ENCODE data around the gene MGRN1. TPM values are rescaled to one million over a fixed set of nuclear protein-coding genes. Genes with fewer than 3 reads are reported as not detected.

Gene MGRN1
- total and polyA plus RNA-seq, 2 of the 13 experiments (the other 11 are each of a cell fraction or from before 2014, with no cell fraction given) = 11.9 to 12.6 TPM

DNA sequence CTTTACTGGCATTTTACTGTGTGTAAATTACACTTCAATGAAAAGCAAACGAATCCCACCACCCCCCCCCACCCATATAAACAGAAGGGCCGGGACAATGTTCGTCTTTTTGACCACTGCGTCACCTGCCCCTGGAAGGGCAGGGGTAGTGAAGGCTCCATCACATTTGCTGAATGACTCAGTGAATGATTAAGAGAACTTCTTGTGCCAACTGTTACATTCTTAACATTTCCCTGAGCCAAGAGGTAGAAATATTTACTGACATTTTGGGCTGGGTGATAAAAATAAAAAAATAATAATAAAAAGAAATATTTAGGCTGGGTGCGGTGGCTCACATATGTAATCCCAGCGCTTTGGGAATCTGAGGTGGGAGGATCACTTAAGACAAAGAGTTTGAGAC, 44.4 kb upstream of the MGRN1 start (continued):
- TF ChIP-seq ZFP91 (CRISPR knock-in tag; IDR thresholded peaks at IDR 0.05; ENCODE audit: borderline replicate concordance) (no peak), ZC3H13 (CRISPR knock-in tag; IDR thresholded peaks at IDR 0.05) (no peak)

- Histone ChIP-seq H3K4me2 (ENCODE audit: low read depth, low read length) (no peak overlapping the region), H3K9ac (ENCODE audit: insufficient read depth, low read depth, low read length) (no peak overlapping the region), H3K79me2 (ENCODE audit: insufficient read depth, low read length) (no peaks in the 10 kb centered on the region), H4K20me1 (ENCODE audit: insufficient read depth, low read length) (no peaks in the 10 kb centered on the region), H3K4me1 (ENCODE audit: insufficient read depth, low read length) (peaks cover 24% of the 10 kb centered on the region), H3K4me3 (replicated peaks in 1 of 3; ENCODE audit: insufficient read depth in 1 of 3, low read depth in 2 of 3, low read length in 3 of 3) (no peak overlapping the region), H3K36me3 (replicated peaks in 1 of 2; ENCODE audit: control insufficient read depth in 1 of 2, insufficient read depth in 2 of 2, low read length in 2 of 2) (no peaks in the 10 kb centered on the region), H3K9me3 (ENCODE audit: low read length) (peaks cover 8% of the 10 kb centered on the region), H3K27me3 (ENCODE audit: control insufficient read depth in 1 of 2, insufficient read depth in 2 of 2, low read length in 2 of 2) (peaks cover 5 to 17% of the 10 kb centered on the region in 2 experiments; a peak in 3 of 5 replicates), H2AFZ (ENCODE audit: low read length) (no peak overlapping the region), H3K27ac (ENCODE audit: extremely low read length, insufficient read depth, low read length) (no peak overlapping the region)
- POLR2A ChIA-PET = no interaction called here
- BruUV-seq (replicated peaks) = no TSS peak
- intact Hi-C loops (cut with micrococcal nuclease; ENCODE audit: unreplicated experiment) (loop anchor here (2.0 kb wide), 1 partner anchor 73 kb away; no protein-coding TSS in a partner anchor), in situ Hi-C loops (cut with HindIII; ENCODE audit: extremely low pct_ligation_motif_present, low pct_unique_long_range_greater_than_20kb) (loop anchor here (10.0 kb wide), 1 partner anchor 69 kb away; no protein-coding TSS in a partner anchor)
- 53% methylated on average over 2 of the region's 4 CpGs for WGBS (ENCODE audit: low lambda C conversion rate)
- no peak for TF ChIP-seq KDM2A (CRISPR knock-in tag; IDR thresholded peaks at IDR 0.05; ENCODE audit: borderline replicate concordance, low read depth)
- no peak for TF ChIP-seq ZNF224 (CRISPR knock-in tag; IDR thresholded peaks at IDR 0.05)
- no peak for TF ChIP-seq TFDP1 (CRISPR knock-in tag; IDR thresholded peaks at IDR 0.05; ENCODE audit: borderline replicate concordance)
- no peak for TF ChIP-seq ATF7 (IDR thresholded peaks at IDR 0.05)
- TF ChIP-seq ATF7 (CRISPR knock-in tag; IDR thresholded peaks at IDR 0.05) = no peak
- no peak for TF ChIP-seq AHR (CRISPR knock-in tag; IDR thresholded peaks at IDR 0.05)
- TF ChIP-seq MLXIP (CRISPR knock-in tag; IDR thresholded peaks at IDR 0.05; ENCODE audit: borderline replicate concordance) = no peak
- TF ChIP-seq SNRNP70 (IDR thresholded peaks at IDR 0.05; ENCODE audit: low read depth, low read length) = no peak
- no peak for TF ChIP-seq TBX3 (IDR thresholded peaks at IDR 0.05; ENCODE audit: borderline replicate concordance)
- no peak for TF ChIP-seq KDM1A (CRISPR knock-in tag; IDR thresholded peaks at IDR 0.05)
- no peak for TF ChIP-seq XRCC5 (optimal IDR thresholded peaks at IDR 0.05; ENCODE audit: low read length)
- CTCF ChIA-PET (ENCODE audit: low intra/inter-chr PET ratio, low total read pairs) = no interaction called here
- FAIRE-seq = no peak
- no peak for DNase-seq (ENCODE audit: low spot score)
- no peak for ATAC-seq
Measured at GRCh38 chr16:4583906-4584305, 40.7 kb upstream of the MGRN1 start.

All from HepG2 (cell line).